IPS-NIHi7 (cell line): Measurements from ENCODE around the gene KIRREL3.

Experiments used
- DNase-seq: peaks from one replicate; pipeline ENCODE4 v3.0.0; 2012; ENCODE audit warnings: mixed read lengths; ENCODE audit errors: extremely low spot score

KIRREL3 gene

GRCh38 chr11:126512251-126512650 lies 488.3 kb downstream of the KIRREL3 start:
- no peak for DNase-seq

GRCh38 chr11:126511475-126512115 lies 489.0 kb downstream of the KIRREL3 start:
- no peak for DNase-seq

- DNase-seq = peak; percentile 58
These were observed 489.8 kb downstream of the KIRREL3 start for GRCh38 chr11:126510621-126511370.

GRCh38 chr11:126507646-126508045 lies 492.9 kb downstream of the KIRREL3 start:
- DNase-seq = no peak

- no peak for DNase-seq
These were observed 493.8 kb downstream of the KIRREL3 start for GRCh38 chr11:126506789-126507188.

GRCh38 chr11:126502982-126503381 lies 497.6 kb downstream of the KIRREL3 start:
- no peak for DNase-seq

- DNase-seq = no peak
These were observed 498.4 kb downstream of the KIRREL3 start for GRCh38 chr11:126502159-126502558.

- no peak for DNase-seq
These were observed 498.9 kb downstream of the KIRREL3 start for GRCh38 chr11:126501641-126502040.

- no peak for DNase-seq
These were observed 499.6 kb downstream of the KIRREL3 start for GRCh38 chr11:126500981-126501380.

- DNase-seq = no peak
These were observed 501.3 kb downstream of the KIRREL3 start for GRCh38 chr11:126499131-126499752.

- no peak for DNase-seq
These were observed 502.3 kb downstream of the KIRREL3 start for GRCh38 chr11:126498281-126498680.

GRCh38 chr11:126497581-126498122 lies 502.9 kb downstream of the KIRREL3 start:
- DNase-seq = no peak

- DNase-seq = no peak
These were observed 503.8 kb downstream of the KIRREL3 start for GRCh38 chr11:126496576-126497337.

GRCh38 chr11:126495281-126496220 lies 505.0 kb downstream of the KIRREL3 start:
- DNase-seq = no peak

- DNase-seq = no peak
These were observed 505.7 kb downstream of the KIRREL3 start for GRCh38 chr11:126494831-126495230.

- DNase-seq = no peak
These were observed 508.1 kb downstream of the KIRREL3 start for GRCh38 chr11:126492331-126493082.

- DNase-seq = peak; percentile 55
These were observed 509.5 kb downstream of the KIRREL3 start for GRCh38 chr11:126491092-126491491.

GRCh38 chr11:126489836-126490660 lies 510.5 kb downstream of the KIRREL3 start:
- no peak for DNase-seq
